NCI-H2171 treated with DMSO at 0.1 percent for 48 hours (cell line): ENCODE results near the gene ZCCHC7.
"Not testable (repeated sequence)": the region's sequence is repeated elsewhere in the genome, so short reads cannot be mapped to it uniquely, and the experiment has no call there.

Source experiments
- DNase-seq: peaks from one replicate; lab custom pipeline; 2025; lab: John Stamatoyannopoulos, UW

Gene ZCCHC7

DNA sequence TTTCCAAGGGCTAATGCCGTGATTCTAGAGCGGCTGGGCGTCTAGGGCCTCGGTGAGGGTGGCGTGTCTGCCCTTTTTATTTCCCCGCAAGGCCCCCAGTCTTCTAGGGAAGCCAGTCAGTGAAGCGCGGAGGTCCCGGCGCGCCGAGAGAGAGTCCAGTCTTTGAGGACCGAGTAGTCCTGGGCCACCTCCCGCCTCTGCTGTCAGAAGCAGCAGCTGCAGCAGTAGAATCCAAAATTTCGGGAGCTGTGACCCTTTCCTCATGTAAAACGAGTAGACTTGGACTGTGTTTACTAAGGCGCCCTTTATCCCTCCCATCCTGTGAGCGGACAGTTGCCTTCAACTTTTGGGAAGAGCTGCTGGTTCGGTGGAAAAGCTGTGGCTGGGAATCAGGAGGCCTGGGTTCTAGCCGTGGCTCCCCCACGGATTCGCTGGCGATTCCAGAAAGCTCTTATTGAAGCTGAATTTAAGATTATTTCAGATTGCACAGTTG lies 515 bp downstream of the ZCCHC7 start:
- not testable (repeated sequence) for DNase-seq

DNA sequence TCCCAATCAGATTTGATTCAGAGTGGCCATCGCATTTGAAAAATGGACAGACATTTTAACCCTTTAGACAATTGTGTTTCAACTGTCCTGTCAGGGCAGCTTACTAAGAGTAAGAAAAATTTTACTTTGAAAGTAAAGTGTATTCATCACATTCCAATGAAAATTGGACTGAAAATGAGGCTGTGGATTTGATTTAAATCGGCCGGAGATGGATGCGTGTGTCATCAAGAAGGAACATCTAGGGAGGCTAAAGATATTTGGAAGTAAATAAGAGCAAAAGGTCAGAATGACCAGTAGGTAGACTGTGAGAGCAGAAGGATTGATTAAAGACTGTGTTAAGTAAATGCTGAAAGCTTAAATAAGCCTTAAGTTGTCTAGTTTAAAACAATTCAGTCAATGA lies 1.5 kb downstream of the ZCCHC7 start:
- DNase-seq = no peak

DNA sequence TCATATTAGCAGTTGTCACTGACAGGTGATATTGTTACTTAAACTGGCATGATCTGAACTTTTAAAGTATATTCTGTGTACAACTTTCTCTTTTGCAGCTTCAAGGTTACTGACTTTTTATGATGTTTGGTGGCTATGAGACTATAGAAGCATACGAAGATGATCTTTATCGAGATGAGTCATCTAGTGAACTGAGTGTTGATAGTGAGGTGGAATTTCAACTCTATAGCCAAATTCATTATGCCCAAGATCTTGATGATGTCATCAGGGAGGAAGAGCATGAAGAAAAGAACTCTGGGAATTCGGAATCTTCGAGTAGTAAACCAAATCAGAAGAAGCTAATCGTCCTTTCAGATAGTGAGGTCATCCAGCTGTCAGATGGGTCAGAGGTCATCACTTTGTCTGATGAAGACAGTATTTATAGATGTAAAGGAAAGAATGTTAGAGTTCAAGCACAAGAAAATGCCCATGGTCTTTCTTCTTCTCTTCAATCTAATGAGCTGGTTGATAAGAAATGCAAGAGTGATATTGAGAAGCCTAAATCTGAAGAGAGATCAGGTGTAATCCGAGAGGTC lies 5.9 kb downstream of the ZCCHC7 start:
- DNase-seq = no peak

DNA sequence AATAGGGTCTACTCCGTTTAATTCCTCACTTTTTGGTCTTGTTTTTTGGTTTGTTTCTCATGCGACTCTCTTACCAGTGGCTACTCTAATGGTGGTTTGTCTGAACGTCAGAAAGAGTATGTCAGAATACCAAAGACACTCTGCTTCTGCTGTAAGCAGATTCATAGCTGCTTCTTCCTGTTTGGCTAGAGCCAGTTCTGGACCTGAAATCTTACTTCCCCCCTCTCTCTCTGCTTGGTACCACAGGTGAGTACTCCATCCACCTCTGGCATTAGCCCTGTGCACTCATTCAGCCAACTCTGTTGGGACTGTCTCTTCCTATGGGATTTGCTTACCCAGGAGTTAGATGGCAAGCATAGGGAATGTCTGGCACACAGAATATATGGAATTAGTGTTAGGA lies 6.6 kb downstream of the ZCCHC7 start:
- DNase-seq = no peak

DNA sequence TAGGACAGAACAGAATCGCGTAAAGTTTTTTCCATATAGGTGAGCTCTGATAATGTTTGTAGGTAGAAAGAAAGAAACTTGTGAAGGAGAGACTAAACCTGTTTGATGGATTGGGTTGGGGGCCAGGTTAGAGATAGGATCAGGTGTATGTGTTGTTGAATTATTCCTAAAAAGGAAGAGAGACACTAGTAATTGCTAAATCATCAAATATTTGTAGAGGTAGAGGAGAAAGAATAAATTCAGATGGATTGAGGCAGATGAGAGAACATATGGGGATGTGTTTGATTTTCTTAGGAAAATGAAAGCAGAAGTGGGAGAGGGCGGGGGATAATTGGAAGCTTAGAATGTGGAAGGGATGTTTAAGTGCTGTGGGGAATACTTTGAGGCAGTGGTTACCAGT lies 7.7 kb downstream of the ZCCHC7 start:
- no peak for DNase-seq

DNA sequence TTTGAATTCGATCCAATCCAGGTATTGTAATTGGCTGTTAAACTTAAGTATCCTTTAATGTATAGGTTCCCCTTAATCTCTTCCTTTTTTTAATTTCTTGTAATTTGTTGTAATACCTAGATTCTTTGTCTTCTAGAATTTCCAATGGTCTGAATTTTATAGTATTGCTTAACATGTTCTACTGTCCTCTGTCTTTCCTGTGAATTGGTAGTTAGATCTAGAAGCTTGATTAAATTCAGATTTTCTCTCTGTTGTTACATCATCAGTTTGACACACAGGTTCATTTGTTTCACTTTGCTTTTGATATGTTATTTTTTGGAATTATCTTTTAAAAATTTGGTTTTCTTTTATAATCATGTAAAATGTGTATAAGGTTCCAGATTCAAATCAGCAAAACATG lies 13.8 kb downstream of the ZCCHC7 start:
- DNase-seq = no peak

DNA sequence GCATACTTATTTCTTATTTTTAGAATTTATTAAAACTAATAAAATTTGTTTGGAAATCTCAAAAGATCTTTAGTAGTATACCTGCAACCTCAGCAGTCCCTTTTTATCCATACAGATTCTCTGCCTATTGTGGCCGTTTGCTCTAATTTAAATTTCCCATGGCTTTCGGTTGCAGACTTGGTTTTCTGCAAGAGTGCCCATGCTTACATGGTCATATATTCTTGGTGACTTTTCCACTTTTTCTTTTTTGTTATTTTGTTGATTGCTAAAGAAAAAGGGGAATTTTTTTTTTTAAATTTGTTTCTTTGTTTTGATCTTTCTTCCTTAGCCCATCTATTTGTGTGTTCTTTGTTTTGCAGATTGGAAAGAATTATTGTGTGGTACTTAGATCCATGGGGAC lies 20.6 kb downstream of the ZCCHC7 start:
- DNase-seq = no peak

DNA sequence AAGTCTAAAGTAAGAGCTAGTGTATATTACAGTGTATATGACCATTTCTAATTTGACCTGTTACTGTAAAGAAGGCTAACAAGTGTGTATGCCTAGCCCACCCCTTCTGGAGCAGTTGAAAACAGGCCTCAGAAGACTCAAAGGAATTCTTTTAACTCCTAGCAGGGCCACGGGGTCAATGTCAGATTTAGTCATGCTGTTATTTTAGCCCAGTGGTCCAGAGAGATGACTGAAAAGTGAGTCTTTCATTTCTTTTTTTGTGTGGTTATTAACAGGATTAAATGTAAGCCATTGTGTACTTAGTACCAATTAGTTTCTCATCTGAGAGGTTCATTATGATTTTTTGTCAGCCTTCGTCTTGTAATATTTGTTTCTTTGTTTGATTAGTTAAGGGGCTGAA lies 24.4 kb downstream of the ZCCHC7 start:
- DNase-seq = no peak

DNA sequence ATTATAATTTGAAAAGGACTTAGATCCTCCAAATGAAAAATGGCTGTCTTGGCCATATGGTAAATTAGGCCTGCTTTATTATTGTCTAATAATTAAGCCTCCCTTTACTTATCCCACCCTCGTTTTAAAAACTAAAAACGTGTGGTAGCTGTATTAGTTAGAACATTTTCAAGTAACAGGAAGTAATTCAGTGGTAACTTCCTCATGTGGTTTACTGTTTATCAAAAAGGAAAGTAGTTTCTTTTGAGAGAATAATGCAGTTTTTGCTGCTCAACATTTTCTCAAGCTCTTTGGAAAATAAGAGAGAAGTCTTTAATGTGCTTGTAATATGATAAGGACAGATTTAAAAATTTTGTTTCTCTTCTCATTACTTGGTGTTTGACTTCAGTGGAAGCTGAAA lies 26.0 kb downstream of the ZCCHC7 start:
- DNase-seq = no peak

DNA sequence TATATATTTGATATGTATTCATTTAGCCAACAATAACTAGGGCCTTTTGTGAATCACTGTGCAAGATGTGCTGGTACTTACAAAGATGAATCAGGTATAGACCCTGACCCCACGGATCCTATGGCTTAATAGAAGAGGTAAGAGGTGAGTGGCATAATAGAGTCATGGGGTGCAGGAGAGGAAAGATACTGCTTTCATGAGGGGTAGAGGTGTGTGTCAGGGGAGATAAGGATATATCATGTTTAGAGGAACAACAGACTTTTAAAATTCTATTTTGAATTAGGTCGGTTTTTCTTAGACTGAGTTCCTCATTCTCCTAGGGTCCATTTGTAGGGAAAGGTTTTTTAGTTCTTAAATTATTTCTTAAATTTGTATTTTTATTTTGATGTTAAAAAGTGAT lies 27.8 kb downstream of the ZCCHC7 start:
- DNase-seq = no peak

DNA sequence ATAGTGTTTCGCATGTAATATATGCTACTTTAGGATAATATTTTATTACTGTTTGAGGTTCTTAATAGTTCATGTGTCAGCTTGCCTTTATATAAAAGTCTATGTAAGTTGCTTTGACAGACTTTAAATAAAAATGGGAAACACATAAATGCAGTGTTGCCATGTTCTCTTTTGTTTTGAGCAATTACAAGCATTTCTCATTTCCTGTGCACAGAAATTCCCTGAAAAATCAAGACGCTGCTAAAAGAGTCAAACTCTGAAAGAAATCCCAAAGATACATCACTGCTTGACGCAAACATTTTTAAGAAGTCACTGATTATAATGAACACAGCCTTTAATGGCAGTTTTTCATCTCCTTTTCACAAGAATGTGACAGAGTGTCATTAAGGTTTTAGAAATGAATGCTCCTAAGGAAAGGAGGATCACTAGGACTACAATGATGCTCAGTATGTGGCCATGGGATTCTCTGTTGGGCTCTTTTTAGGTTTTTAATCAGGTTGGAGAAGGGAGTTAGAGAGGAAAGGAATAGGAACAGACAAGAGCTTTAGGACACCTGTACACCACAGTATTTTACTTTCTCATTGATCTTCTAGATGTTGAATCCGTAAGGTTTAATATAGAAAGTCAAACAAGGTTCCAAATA lies 29.4 kb downstream of the ZCCHC7 start:
- DNase-seq = no peak

DNA sequence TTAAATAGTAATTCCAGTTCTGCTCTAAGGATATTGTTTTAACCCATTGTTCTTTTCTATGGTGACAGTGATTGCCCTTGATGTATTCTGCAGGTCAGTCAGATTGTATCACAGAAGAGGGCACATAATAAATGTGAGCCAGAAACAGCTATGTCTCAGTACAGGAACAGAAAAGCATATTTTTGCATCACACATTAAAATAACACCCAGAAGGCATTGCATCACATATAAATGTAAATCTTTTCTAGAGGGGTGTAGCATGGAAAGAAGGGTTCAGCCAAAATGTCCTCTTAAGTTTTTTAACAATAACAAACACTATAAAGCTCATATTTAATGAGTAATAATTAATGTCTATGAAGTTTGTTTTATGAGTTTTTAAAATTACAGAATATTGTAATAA lies 30.0 kb downstream of the ZCCHC7 start:
- DNase-seq = no peak

DNA sequence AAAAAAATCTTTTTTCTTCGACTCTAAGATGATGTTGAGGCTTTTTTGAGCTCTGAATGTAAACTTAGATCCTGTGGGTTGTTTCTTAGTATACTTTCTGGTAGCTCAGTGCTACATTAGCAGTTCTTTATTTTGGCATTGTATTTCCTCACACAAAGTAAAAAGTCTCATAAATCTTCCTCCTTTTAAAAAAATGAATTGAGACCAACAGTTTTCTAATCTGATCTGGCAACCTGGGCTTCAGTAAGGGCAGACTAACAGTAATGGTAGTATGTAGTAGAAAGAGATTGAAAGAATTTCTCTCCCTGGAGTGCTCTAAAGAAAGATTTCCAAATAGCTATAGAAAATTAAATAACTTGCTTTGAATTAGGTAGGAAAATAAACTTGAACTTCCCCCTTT lies 31.4 kb downstream of the ZCCHC7 start:
- DNase-seq = no peak

DNA sequence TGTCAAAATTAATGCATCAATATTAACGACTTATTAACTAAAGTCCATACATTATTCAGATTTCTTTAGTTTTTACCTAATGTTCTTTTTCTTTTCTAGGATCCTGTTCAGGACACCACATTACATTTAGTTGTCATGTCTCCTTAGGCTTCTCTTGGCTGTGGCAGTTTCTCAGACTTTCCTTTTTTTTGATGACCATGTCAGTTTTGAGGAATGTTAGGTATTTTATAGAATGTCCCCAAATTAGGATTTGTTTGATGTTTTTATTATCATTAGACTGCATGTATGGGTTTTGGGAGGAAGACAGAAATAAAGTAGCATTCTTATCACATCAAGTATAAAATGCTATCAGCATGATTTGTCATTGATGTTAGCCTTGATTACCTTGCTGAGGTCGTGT lies 32.0 kb downstream of the ZCCHC7 start:
- no peak for DNase-seq

DNA sequence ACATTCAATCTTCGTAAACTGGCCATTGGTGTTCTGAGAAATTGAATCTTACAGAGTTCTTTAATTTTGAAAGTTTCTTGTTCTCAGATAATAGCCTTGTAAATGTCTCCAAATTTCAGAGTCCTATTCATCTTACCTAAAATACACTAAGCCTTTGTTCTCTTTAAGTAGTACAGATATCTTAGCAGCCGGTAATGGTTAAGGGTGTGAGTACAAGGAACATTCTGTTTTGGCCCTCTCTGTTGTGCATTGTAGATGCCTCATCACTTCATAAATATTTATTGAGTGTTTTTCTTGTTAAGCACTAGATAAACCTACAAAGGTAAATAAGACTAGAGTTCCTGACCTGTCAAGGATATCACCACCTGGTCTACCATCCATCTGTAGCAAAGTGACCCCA lies 35.2 kb downstream of the ZCCHC7 start:
- DNase-seq = no peak

DNA sequence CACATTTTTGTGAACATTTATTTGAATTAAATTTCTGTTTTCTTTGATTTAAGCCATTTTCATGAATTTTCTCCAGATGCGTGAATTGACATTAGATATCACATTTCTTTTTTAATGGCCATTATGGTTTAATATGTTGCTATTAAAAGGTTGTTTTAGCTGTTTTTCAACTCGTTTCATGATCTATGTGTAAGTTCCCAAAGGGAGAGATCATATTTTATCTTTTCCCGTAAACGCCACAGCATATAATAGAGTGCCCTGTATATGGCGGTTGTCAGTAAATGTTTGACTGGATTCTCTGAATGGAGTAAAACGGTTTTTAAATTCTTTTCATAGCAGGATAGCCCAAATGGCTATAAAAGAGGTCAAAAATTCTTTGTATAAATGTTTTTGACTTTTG lies 35.8 kb downstream of the ZCCHC7 start:
- no peak for DNase-seq

DNA sequence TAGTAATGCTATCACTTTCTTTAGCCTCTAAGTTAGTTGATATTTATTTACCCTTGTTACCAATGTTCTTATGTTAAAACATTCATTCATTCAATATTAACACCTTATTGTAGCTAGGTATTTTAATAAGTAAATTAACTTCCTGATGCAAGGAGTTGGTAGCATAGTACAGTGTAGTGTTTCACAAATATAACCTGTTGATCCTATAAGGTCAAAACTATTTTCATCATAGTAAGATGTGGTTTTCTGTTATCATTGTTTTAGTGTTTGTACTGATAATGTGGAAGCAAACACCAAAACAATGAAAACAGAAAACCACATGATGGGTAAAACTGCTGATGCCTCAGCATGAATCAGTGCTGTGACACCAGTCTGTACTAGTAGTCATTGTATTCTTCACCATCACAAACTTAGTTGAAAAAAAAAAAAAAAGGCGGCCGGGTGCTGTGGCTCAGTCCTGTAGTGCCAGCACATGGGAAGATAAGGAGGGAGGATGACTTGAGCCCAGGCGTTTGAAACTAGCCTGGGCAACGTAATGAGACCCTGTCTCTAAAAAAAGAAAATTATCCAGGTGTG lies 36.5 kb downstream of the ZCCHC7 start:
- no peak for DNase-seq

DNA sequence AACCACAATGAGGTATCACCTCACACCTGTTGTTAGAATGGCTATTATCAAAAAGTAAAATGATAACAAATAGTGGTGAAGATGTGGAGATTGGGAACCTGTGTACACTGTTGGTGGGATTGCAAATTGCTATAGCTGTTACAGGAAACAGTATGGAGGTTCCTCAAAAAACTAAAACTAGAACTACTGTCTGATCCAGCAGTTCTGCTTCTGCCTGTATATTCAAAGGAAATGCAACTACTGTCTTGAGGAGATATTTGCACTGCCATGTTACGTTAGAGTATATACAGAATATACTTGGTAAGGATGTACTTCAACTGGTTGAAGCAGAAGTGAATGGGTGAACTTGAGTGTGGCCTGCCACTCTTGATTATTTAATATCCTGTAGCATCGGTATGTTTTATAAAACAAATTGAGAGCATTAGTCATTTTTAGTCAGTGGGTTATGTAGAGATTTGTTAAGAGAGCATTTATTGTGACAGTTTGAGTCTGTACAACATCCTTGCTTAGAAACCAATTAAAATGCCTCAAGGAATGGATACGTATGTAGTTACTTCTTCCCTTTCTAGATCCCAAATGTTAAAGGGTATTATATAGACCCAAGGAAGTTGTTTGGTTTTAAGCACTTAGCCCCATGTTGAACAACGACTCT lies 37.5 kb downstream of the ZCCHC7 start:
- no peak for DNase-seq

DNA sequence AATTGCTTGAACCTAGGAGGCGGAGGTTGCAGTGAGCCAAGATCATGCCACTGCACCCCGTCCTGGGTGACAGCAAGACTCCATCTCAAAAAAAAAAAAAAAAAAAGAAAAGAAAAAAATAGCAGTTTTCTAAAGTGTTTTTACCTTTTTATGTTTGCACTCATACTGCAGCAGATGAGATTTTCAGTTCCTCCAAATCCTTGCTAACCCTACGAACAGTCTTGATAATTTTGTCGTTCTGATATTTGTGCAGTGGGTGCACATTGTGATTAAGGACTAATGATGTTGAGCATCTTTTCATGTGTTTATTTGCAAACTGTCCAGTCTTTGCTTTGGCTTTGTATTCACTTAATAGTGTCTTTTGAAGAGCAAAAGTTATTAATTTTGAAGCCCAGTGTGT lies 42.9 kb downstream of the ZCCHC7 start:
- no peak for DNase-seq

DNA sequence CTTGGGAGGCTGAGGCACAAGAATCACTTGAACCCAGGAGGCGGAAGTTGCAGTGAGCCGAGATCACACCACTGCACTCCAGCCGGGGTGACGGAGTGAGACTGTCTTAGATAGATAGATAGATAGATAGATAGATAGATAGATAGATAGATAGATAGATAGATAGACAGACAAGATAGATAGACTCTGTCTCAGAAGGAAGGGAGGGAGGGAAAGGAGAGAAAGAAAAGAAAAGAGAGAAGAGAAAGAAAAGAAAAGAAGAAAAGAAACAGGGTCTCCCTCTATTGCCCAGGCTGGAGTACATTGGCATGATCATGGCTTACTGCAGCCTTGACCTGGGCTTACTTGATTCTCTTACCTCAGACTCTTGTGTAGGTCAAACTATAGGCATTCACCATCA lies 44.0 kb downstream of the ZCCHC7 start:
- not testable (repeated sequence) for DNase-seq

DNA sequence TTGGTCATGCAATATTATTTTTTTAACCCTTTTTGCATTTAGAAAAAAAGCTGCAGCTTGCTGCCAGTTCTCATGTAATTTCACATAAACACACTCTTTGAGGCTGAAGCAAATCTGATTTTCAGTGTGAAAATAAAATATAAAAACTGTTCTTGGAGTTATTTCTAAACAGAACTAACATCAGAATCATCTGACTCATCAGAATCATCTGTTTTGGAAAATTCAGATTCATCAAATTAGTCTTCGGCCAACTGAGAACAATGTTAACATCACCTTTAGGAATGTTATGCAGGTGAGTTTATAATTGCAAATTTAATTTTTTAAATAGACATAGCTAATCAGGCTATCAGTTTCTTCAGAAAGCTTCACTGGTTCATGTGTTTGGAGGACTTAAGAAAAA lies 45.3 kb downstream of the ZCCHC7 start:
- DNase-seq = no peak

DNA sequence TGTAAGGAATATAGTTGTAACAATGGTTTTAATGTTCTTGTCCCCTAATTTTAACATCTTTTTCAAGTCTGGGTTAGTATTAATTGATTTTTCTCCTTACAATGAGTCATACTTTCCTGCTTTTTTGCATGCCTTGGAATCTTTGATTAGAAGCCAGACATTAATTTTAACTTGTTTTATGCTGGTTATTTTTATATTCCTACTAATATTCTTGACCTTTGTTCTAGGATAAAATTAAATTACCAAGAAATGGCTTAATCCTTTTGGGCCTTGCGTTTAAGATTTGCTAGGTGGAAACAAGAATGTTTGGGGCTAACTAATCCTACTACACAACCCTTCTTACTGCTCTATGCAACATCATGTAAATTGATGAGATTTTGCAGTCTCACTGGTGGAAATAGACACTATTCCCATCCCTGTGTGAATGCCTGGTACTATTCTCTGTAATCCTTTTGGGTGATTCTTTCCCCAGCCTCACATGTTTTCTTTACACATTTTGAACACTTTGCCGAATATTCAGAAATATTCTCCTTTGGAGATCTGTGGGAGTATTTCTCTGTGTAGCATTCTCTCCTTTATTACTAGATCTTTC lies 47.2 kb downstream of the ZCCHC7 start:
- DNase-seq = no peak

DNA sequence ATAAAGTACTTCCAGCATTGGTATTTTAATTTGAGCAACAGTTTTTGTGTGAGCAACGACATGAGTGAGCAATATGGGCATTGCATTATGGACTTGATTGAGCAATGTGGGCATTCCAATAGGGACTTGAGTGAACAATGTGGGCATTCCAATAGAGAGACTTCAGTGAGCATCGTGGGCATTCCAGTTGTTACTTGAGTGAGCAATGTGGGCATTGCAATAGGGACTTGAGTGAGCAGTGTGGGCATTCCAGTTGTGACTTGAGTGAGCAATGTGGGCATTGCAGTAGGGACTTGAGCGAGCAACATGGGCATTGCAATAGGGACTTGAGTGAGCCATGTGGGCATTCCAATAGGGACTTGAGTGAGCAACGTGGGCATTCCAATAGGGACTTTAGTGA lies 52.2 kb downstream of the ZCCHC7 start:
- no peak for DNase-seq
